DMS153 treated with DMSO at 0.1 percent for 48 hours (cell line): ENCODE results near the gene SH3BGR.

Experiments used
- DNase-seq: peaks from one replicate; lab custom pipeline; 2025; ENCODE audit not compliant: unreplicated experiment; lab: John Stamatoyannopoulos, UW

The SH3BGR gene

DNA sequence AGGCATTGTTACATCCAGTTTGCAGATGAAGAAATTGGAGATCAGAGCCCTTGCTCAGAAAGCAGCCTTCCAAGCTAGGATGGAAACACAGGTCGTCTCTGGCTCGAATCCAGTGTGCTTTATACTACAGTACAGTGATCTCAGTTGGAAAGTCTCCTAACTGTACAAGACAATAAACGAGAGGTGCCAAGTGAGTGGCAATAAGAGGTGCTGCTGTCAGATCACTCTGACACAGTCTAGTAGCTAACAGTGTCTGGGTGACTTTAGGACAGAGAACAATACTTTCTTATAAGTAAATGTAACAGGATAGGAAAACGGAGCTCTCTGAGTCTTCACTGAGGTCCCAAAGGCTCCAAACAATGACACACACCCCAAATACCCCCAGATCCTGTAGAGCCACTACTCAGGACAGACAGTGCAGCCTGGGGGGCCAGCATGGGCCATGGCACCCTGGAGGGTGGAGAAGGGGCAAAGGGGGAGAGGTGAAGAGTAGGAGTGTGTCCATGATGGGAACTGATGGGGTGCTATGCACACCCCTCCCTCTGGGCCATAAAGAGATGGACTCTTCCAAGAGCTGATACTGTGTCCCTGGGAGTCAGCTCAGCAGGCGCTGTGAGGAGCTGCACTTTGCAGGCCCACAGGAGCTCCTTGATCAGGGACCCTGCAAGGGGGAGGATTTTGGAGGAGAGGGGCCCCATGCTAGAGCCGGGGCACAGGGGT, 3.3 kb downstream of the SH3BGR start:
- DNase-seq = no peak

- DNase-seq = no peak
Measured at GRCh38 chr21:39456665-39457064, 4.9 kb downstream of the SH3BGR start.

- no peak for DNase-seq
Measured at GRCh38 chr21:39461419-39461818, 9.6 kb downstream of the SH3BGR start.

- DNase-seq = no peak
Measured at GRCh38 chr21:39463308-39463707, 11.5 kb downstream of the SH3BGR start.

DNA sequence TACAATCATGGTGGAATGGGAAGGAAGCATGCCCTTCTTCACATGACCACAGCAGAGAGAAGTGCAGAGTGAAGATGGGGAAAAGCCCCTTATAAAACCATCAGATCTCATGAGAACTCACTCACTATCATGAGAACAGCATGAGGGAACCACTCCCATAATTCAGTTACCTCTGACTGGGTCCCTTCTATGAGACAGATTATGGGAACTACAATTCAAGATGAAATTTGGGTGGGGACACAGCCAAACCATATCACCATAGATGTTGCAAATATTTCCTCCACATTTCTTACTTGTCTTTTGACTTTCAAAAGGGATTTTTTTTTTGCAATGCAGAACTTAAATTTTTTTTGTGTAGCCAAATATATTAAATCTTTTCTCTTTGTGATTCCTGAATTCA, 14.8 kb downstream of the SH3BGR start:
- DNase-seq = no peak

DNA sequence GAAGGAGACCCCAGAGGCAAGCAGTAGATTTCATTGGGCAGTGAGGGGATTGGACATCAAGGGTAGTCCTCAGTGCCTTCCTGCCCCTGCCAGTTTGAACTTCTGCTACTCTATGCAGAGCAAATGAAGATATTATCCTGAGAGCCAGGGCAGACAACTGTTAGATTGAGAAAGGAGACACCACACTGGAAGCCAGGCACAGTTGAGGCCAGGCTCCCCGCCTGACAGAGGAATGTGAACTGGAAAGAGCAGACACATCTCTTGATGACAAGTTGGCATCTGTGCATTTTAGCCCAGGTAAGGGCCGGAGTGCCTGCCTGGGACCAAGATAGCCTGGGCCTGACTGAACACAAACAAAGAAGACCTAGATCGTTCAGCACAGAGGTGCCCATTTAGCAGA, 16.0 kb downstream of the SH3BGR start:
- DNase-seq = no peak

DNA sequence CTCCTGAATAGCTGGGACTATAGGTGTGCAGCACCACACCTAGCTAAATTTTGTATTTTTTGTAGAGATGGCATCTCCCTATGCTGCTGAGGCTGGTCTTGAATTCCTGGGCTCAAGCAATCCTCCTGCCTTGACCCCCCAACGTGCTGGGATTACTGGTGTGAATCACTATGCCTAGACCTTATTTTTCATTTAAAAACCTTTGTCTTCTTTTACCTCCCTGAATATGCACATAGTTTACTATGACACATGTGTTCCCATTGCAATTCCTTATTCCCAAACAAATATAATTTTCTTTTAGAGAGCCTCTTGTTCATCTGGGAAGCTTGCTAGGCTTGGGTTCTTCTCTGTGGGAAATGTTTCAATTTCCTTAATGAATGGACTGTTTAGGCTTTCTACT, 16.8 kb downstream of the SH3BGR start:
- DNase-seq = no peak

- DNase-seq = no peak
Measured at GRCh38 chr21:39471598-39471997, 19.8 kb downstream of the SH3BGR start.

GRCh38 chr21:39472786-39473185, 21.0 kb downstream of the SH3BGR start:
- no peak for DNase-seq

- no peak for DNase-seq
Measured at GRCh38 chr21:39474611-39475010, 22.8 kb downstream of the SH3BGR start.

- no peak for DNase-seq
Measured at GRCh38 chr21:39479164-39479813, 27.5 kb downstream of the SH3BGR start.

- no peak for DNase-seq
Measured at GRCh38 chr21:39479814-39480182, 28.0 kb downstream of the SH3BGR start.

DNA sequence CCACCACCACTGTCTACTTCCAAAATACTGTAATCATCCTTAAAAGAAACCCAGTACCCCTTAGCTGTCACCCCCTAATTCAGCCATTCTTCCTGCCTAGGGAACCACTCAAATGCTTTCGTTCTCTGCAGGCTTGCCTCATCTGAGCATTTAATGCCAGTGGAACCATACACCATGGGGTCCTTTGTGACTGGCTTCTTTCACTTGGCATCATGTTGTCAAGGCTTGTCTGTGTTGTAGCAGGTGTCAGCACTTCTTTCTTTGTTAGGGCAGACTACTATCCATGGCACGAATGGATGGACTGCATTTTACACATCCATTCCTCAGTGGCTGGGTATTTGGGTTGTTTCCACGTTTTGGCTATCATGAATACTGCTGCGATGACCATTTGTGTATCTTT, 28.5 kb downstream of the SH3BGR start:
- no peak for DNase-seq

DNA sequence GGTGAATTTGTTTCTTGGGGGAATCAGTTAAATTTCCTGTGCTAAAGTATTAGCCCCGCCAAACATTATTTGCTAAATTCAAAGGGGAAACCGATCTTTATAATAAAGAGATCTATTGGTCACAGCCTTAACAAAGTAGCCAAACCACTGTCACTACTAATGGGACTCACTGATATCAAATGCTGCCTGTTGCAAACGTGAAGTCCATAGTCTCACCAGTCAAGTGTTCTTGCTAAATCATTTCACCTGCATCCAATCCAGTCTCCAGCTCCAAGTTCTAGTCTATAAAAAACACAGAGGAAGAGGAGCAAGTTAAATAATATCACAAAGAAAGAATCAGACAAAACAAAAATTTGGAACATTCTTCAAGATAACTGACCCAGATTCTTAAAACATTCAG, 30.1 kb downstream of the SH3BGR start:
- no peak for DNase-seq

- no peak for DNase-seq
Measured at GRCh38 chr21:39483917-39484316, 32.1 kb downstream of the SH3BGR start.

DNA sequence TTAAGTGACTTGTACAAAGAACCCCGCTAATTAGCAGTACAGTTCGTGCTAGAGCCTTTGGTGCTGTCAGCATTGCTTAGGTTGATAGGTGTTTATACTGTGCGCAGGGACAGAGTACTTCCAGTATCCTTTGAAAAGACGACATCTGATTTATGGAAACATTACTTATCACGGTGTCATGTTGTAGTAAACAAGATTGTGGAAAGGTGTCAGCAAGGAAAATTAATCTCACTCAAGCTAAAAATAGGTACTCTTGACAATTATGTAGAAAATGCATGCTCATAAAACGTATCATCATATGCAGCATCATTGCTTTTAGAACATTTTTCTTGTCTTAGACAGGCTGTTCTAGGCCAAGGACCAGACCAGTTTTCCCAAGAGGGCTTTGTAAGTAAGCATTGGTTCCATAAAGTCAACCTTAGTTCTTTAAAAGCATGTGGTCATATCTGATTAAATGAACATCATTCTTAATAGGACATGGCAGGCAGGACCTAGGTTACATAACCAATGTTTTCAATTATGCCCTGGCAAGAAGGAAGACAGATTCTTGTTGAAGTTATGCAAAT, 33.0 kb downstream of the SH3BGR start:
- DNase-seq = no peak

- DNase-seq = peak; percentile 14
Measured at GRCh38 chr21:39489380-39489924, 37.7 kb downstream of the SH3BGR start.

DNA sequence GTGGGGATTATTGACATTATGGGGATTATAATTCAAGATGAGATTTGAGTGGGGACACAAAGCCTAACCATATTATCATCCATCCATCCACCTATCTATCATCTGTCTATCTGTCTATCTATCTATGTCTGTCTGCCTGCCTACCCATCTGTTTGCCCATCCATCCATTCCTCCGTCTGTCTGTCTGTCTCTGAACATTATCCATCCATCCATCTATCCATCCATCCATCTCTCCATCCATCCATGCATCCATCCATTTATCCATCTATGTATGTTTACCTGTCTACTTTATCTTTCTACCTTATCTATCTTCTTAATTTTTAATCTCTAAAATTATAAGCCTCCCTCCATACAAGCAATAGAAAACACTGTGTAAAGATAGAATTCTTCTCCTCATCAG, 47.4 kb downstream of the SH3BGR start:
- no peak for DNase-seq

DNA sequence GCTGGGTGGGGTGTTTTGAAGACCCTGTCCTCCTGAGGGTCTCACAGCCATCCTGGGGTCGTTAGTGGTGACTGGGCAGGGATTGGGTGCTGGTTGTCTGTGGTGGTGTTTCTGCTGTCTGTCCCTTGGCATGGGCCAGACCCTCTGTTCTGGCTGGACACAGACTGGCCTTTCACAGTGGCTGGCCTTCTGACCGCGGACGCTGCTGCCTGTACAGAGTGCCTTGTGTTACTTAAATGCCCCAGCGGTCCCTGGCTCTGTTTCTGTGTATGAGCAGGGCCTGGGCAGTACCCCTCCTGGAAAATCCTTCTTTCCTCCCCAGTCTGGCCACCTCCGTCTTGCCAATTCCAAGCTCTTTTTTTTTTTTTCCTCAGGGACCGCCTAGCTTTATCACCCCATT, 50.9 kb downstream of the SH3BGR start:
- DNase-seq = no peak

GRCh38 chr21:39503123-39503762, 51.5 kb downstream of the SH3BGR start:
- no peak for DNase-seq

DNA sequence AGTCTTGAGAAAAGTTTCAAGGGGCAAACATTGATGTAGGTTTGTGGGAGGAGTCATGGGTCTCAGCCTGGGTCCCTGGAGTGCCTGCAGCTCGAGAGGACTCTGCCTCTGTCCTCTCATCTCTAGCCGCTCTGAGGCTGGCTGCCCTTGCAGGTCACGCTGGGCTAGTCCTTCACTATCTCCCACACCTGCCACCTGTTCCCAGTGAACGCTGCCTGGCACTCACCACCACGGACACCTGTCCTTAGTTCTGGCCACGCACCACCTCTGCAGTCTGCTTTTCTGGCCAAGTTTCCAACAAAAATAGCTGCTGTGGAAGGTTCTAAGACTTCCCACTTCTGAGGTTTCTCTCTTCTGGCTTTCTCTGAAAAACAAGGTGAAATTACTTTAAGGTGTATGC, 52.5 kb downstream of the SH3BGR start:
- no peak for DNase-seq

GRCh38 chr21:39510240-39510639, 58.5 kb downstream of the SH3BGR start:
- no peak for DNase-seq
